ENCODE results near the gene KRT12. TPM values are rescaled to one million over a fixed set of nuclear protein-coding genes. Genes with fewer than 3 reads are reported as not detected.
A peak's percentile ranks its signal among the peaks of the same experiment; 100 is the strongest.

KRT12 gene
- total RNA-seq, result not detected
- polyA plus RNA-seq, result not detected
- not detected for total RNA-seq

GRCh38 chr17:40866838-40867237 is at the start of gene KRT12:
Gene KRT12, minus strand, starts transcription at chr17:40867223. Its CDS starts 37 bp downstream, at chr17:40867186.
- no peaks in the 10 kb centered on the region for H3K9me3 ChIP-seq (ENCODE audit: control insufficient read depth in 2 of 3, low read length in 3 of 3)
- no peaks in the 10 kb centered on the region for H3K9me3 Mint-ChIP-seq
- peaks cover 16 to 28% (median 23%) of the 10 kb centered on the region in 5 donors for H3K27me3 Mint-ChIP-seq
- no peak within 1 kb of the TSS for H3K4me3 Mint-ChIP-seq
- DNase-seq (no peak), ATAC-seq (no peak)
- H3K4me1 ChIP-seq (ENCODE audit: control insufficient read depth in 2 of 2, insufficient read depth in 2 of 2, low read length in 2 of 2), result no peaks in the 10 kb centered on the region
- no peak within 1 kb of the TSS for H3K27ac Mint-ChIP-seq
- POLR2A ChIA-PET, result no interaction called here
- H3K27ac ChIP-seq (ENCODE audit: low read depth, low read length), result no peak within 1 kb of the TSS
- no peak within 1 kb of the TSS for H3K4me3 ChIP-seq (ENCODE audit: low read length)
- peaks cover 0 to 4% of the 10 kb centered on the region in 2 donors for H3K27me3 ChIP-seq (ENCODE audit: control insufficient read depth in 2 of 2, insufficient read depth in 2 of 2, low read length in 2 of 2)
- no peaks in the 10 kb centered on the region for H3K4me1 Mint-ChIP-seq
- CTCF ChIA-PET, result interaction anchor here (1.2 to 1.4 kb wide), 2 partner anchors 10 to 782 kb away, joined by 3 read pairs; no protein-coding TSS in a partner anchor
- H3K36me3 Mint-ChIP-seq, result no peaks in the 10 kb centered on the region
- intact Hi-C loops (cut with micrococcal nuclease), result no loop called here
- H3K36me3 ChIP-seq (ENCODE audit: control insufficient read depth in 2 of 3, insufficient read depth in 3 of 3, low read length in 3 of 3), result no peaks in the 10 kb centered on the region

GRCh38 chr17:40916366-40916765 is 49.3 kb upstream of the KRT12 start:
- H3K4me3 Mint-ChIP-seq, result no peak overlapping the region

GRCh38 chr17:40915721-40916256 is 48.8 kb upstream of the KRT12 start:
- ATAC-seq, result peak; percentile 22
- Histone ChIP-seq H3K9me3 (ENCODE audit: control insufficient read depth in 2 of 3, low read length in 3 of 3) (no peaks in the 10 kb centered on the region), H3K27me3 (ENCODE audit: control insufficient read depth in 2 of 2, insufficient read depth in 2 of 2, low read length in 2 of 2) (no peaks in the 10 kb centered on the region), H3K4me3 (ENCODE audit: low read length) (no peak overlapping the region), H3K36me3 (ENCODE audit: control insufficient read depth in 2 of 3, insufficient read depth in 3 of 3, low read length in 3 of 3) (no peaks in the 10 kb centered on the region), H3K27ac (ENCODE audit: low read depth, low read length) (no peak overlapping the region), H3K4me1 (ENCODE audit: control insufficient read depth in 2 of 2, insufficient read depth in 2 of 2, low read length in 2 of 2) (peaks cover 0 to 3% of the 10 kb centered on the region in 2 donors)
- H3K27ac Mint-ChIP-seq, result no peak overlapping the region
- POLR2A ChIA-PET, result no interaction called here
- CTCF ChIA-PET, result interaction anchor here (1.3 to 2.5 kb wide), 2 partner anchors 407 to 733 kb away, joined by 8 read pairs; no protein-coding TSS in a partner anchor
- intact Hi-C loops (cut with micrococcal nuclease), result no loop called here
- peaks cover 0 to under 1% (median 0%) of the 10 kb centered on the region in 7 donors for H3K4me1 Mint-ChIP-seq
- no peak overlapping the region for H3K4me3 Mint-ChIP-seq
- peaks cover 4 to 12% (median 8%) of the 10 kb centered on the region in 5 donors for H3K27me3 Mint-ChIP-seq
- DNase-seq, result no peak
- no peaks in the 10 kb centered on the region for H3K9me3 Mint-ChIP-seq
- no peaks in the 10 kb centered on the region for H3K36me3 Mint-ChIP-seq

More at GRCh38 chr17:40916366-40916765, 49.3 kb upstream of the KRT12 start:
- intact Hi-C loops (cut with micrococcal nuclease), result no loop called here
- CTCF ChIA-PET, result interaction anchor here (1.3 to 2.5 kb wide), 2 partner anchors 406 to 732 kb away, joined by 8 read pairs; no protein-coding TSS in a partner anchor
- no peaks in the 10 kb centered on the region for H3K9me3 Mint-ChIP-seq
- POLR2A ChIA-PET, result no interaction called here
- H3K27me3 ChIP-seq (ENCODE audit: control insufficient read depth in 2 of 2, insufficient read depth in 2 of 2, low read length in 2 of 2), result no peaks in the 10 kb centered on the region
- H3K4me1 Mint-ChIP-seq, result peaks cover 0 to 6% (median 5%) of the 10 kb centered on the region in 7 donors
- no peak overlapping the region for H3K27ac ChIP-seq (ENCODE audit: low read depth, low read length)
- peaks cover 3 to 5% of the 10 kb centered on the region in 2 donors for H3K4me1 ChIP-seq (ENCODE audit: control insufficient read depth in 2 of 2, insufficient read depth in 2 of 2, low read length in 2 of 2)
- ATAC-seq (no peak), DNase-seq (no peak)
- H3K36me3 Mint-ChIP-seq, result no peaks in the 10 kb centered on the region
- H3K9me3 ChIP-seq (ENCODE audit: control insufficient read depth in 2 of 3, low read length in 3 of 3), result no peaks in the 10 kb centered on the region
- no peaks in the 10 kb centered on the region for H3K36me3 ChIP-seq (ENCODE audit: control insufficient read depth in 2 of 3, insufficient read depth in 3 of 3, low read length in 3 of 3)
- H3K27me3 Mint-ChIP-seq, result peaks cover 4 to 12% (median 8%) of the 10 kb centered on the region in 5 donors
- no peak overlapping the region for H3K4me3 ChIP-seq (ENCODE audit: low read length)
- no peak overlapping the region for H3K27ac Mint-ChIP-seq

GRCh38 chr17:40915199-40915661 is 48.2 kb upstream of the KRT12 start:
- CTCF ChIA-PET, result interaction anchor here (1.3 to 2.5 kb wide), 2 partner anchors 407 to 733 kb away, joined by 8 read pairs; no protein-coding TSS in a partner anchor
- peaks cover 0 to 4% of the 10 kb centered on the region in 2 donors for H3K27me3 ChIP-seq (ENCODE audit: control insufficient read depth in 2 of 2, insufficient read depth in 2 of 2, low read length in 2 of 2)
- H3K9me3 Mint-ChIP-seq, result no peaks in the 10 kb centered on the region
- H3K36me3 Mint-ChIP-seq, result no peaks in the 10 kb centered on the region
- H3K27me3 Mint-ChIP-seq, result peaks cover 4 to 12% (median 8%) of the 10 kb centered on the region in 5 donors
- no peak overlapping the region for H3K4me3 Mint-ChIP-seq
- POLR2A ChIA-PET, result no interaction called here
- H3K4me1 Mint-ChIP-seq, result no peaks in the 10 kb centered on the region
- no peak overlapping the region for H3K27ac ChIP-seq (ENCODE audit: low read depth, low read length)
- ATAC-seq, result peak; percentile 65
- H3K27ac Mint-ChIP-seq, result no peak overlapping the region
- H3K36me3 ChIP-seq (ENCODE audit: control insufficient read depth in 2 of 3, insufficient read depth in 3 of 3, low read length in 3 of 3), result no peaks in the 10 kb centered on the region
- H3K4me1 ChIP-seq (ENCODE audit: control insufficient read depth in 2 of 2, insufficient read depth in 2 of 2, low read length in 2 of 2), result peaks cover 0 to 3% of the 10 kb centered on the region in 2 donors
- intact Hi-C loops (cut with micrococcal nuclease), result no loop called here
- no peaks in the 10 kb centered on the region for H3K9me3 ChIP-seq (ENCODE audit: control insufficient read depth in 2 of 3, low read length in 3 of 3)
- DNase-seq, result no peak
- H3K4me3 ChIP-seq (ENCODE audit: low read length), result no peak overlapping the region

GRCh38 chr17:40914075-40914855 is 47.2 kb upstream of the KRT12 start:
- no peak overlapping the region for H3K4me3 Mint-ChIP-seq
- Histone ChIP-seq H3K27ac (ENCODE audit: low read depth, low read length) (no peak overlapping the region), H3K36me3 (ENCODE audit: control insufficient read depth in 2 of 3, insufficient read depth in 3 of 3, low read length in 3 of 3) (no peaks in the 10 kb centered on the region), H3K4me3 (ENCODE audit: low read length) (no peak overlapping the region), H3K27me3 (ENCODE audit: control insufficient read depth in 2 of 2, insufficient read depth in 2 of 2, low read length in 2 of 2) (peaks cover 0 to 7% of the 10 kb centered on the region in 2 donors), H3K9me3 (ENCODE audit: control insufficient read depth in 2 of 3, low read length in 3 of 3) (no peaks in the 10 kb centered on the region), H3K4me1 (ENCODE audit: control insufficient read depth in 2 of 2, insufficient read depth in 2 of 2, low read length in 2 of 2) (no peaks in the 10 kb centered on the region)
- no peaks in the 10 kb centered on the region for H3K36me3 Mint-ChIP-seq
- ChIA-PET CTCF (interaction anchor here (0.6 to 2.9 kb wide), 7 partner anchors 9 to 749 kb away, joined by 3 to 10 read pairs (median 3); no protein-coding TSS in a partner anchor), POLR2A (interaction anchor here (0.6 kb wide), 1 partner anchor 404 kb away, joined by 3 read pairs; no protein-coding TSS in a partner anchor)
- H3K4me1 Mint-ChIP-seq, result no peaks in the 10 kb centered on the region
- H3K9me3 Mint-ChIP-seq, result no peaks in the 10 kb centered on the region
- DNase-seq (no peak), ATAC-seq (no peak)
- intact Hi-C loops (cut with micrococcal nuclease), result no loop called here
- H3K27me3 Mint-ChIP-seq, result peaks cover 4 to 17% (median 7%) of the 10 kb centered on the region in 5 donors
- no peak overlapping the region for H3K27ac Mint-ChIP-seq

GRCh38 chr17:40912486-40913210 is 45.6 kb upstream of the KRT12 start:
- Histone ChIP-seq H3K36me3 (ENCODE audit: control insufficient read depth in 2 of 3, insufficient read depth in 3 of 3, low read length in 3 of 3) (no peaks in the 10 kb centered on the region), H3K9me3 (ENCODE audit: control insufficient read depth in 2 of 3, low read length in 3 of 3) (no peaks in the 10 kb centered on the region), H3K27ac (ENCODE audit: low read depth, low read length) (no peak overlapping the region), H3K4me3 (ENCODE audit: low read length) (no peak overlapping the region), H3K27me3 (ENCODE audit: control insufficient read depth in 2 of 2, insufficient read depth in 2 of 2, low read length in 2 of 2) (peaks cover 5 to 7% of the 10 kb centered on the region in 2 donors), H3K4me1 (ENCODE audit: control insufficient read depth in 2 of 2, insufficient read depth in 2 of 2, low read length in 2 of 2) (no peaks in the 10 kb centered on the region)
- ChIA-PET CTCF (interaction anchor here (1.3 to 2.9 kb wide), 3 partner anchors 637 to 750 kb away, joined by 3 to 10 read pairs (median 4); no protein-coding TSS in a partner anchor), POLR2A (interaction anchor here (0.5 kb wide), 1 partner anchor 781 kb away, joined by 6 read pairs; no protein-coding TSS in a partner anchor)
- H3K27ac Mint-ChIP-seq, result no peak overlapping the region
- H3K4me3 Mint-ChIP-seq, result no peak overlapping the region
- H3K4me1 Mint-ChIP-seq, result no peaks in the 10 kb centered on the region
- H3K36me3 Mint-ChIP-seq, result no peaks in the 10 kb centered on the region
- no peaks in the 10 kb centered on the region for H3K9me3 Mint-ChIP-seq
- no peak for DNase-seq
- intact Hi-C loops (cut with micrococcal nuclease), result no loop called here
- peaks cover 18 to 27% (median 21%) of the 10 kb centered on the region in 5 donors for H3K27me3 Mint-ChIP-seq
- ATAC-seq, result peak; percentile 61

All from naive thymus-derived CD4-positive, alpha-beta T cell (primary cell).